HG02623 (cell line): Measurements from ENCODE around the gene FBLN5.

Experiments
- ATAC-seq: cut with Tn5 transposase; IDR thresholded peaks from one replicate; pipeline ENCODE4 v1.9.1; 2021; ENCODE audit warnings: moderate library complexity; ENCODE audit not compliant: unreplicated experiment

FBLN5 gene

GRCh38 chr14:91946622-91947474 lies 646 bp downstream of the FBLN5 start:
- ATAC-seq = no peak

GRCh38 chr14:91945751-91946621 lies 1.5 kb downstream of the FBLN5 start:
- ATAC-seq = no peak

- no peak for ATAC-seq
Measured at GRCh38 chr14:91942946-91943345, 4.5 kb downstream of the FBLN5 start.

- no peak for ATAC-seq
Measured at GRCh38 chr14:91942128-91942527, 5.4 kb downstream of the FBLN5 start.

- ATAC-seq = no peak
Measured at GRCh38 chr14:91940209-91940608, 7.3 kb downstream of the FBLN5 start.

GRCh38 chr14:91935586-91935985 lies 11.9 kb downstream of the FBLN5 start:
- no peak for ATAC-seq

- no peak for ATAC-seq
Measured at GRCh38 chr14:91934554-91935285, 12.8 kb downstream of the FBLN5 start.

- ATAC-seq = no peak
Measured at GRCh38 chr14:91931478-91932088, 15.9 kb downstream of the FBLN5 start.

GRCh38 chr14:91929700-91930099 lies 17.8 kb downstream of the FBLN5 start:
- no peak for ATAC-seq

- ATAC-seq = no peak
Measured at GRCh38 chr14:91927800-91928199, 19.7 kb downstream of the FBLN5 start.

- no peak for ATAC-seq
Measured at GRCh38 chr14:91927191-91927590, 20.3 kb downstream of the FBLN5 start.

GRCh38 chr14:91926131-91926890 lies 21.2 kb downstream of the FBLN5 start:
- ATAC-seq = no peak

- ATAC-seq = no peak
Measured at GRCh38 chr14:91925727-91926121, 21.8 kb downstream of the FBLN5 start.

- ATAC-seq = no peak
Measured at GRCh38 chr14:91925001-91925726, 22.3 kb downstream of the FBLN5 start.

GRCh38 chr14:91920526-91920925 lies 27.0 kb downstream of the FBLN5 start:
- ATAC-seq = no peak

- no peak for ATAC-seq
Measured at GRCh38 chr14:91919814-91920213, 27.7 kb downstream of the FBLN5 start.

GRCh38 chr14:91918186-91918883 lies 29.2 kb downstream of the FBLN5 start:
- ATAC-seq = no peak

GRCh38 chr14:91912035-91912434 lies 35.5 kb downstream of the FBLN5 start:
- ATAC-seq = no peak
